ENCODE results near the gene GPR78.

GPR78 gene

GRCh38 chr4:8580321-8581093 lies at the start of gene GPR78:
TSS of gene GPR78 (plus strand) at chr4:8580392. CDS start at chr4:8580983, 591 bp downstream.
- peak; percentile 12 to 20 (median 19) for DNase-seq (ENCODE audit: low read depth in 3 of 3)

- DNase-seq (ENCODE audit: low read depth in 3 of 3), result no peak
Measured at GRCh38 chr4:8532245-8532781, 47.9 kb upstream of the GPR78 start.

GRCh38 chr4:8533274-8533865 lies 46.8 kb upstream of the GPR78 start:
- no peak for DNase-seq (ENCODE audit: low read depth in 3 of 3)

GRCh38 chr4:8534129-8534528 lies 46.1 kb upstream of the GPR78 start:
- no peak for DNase-seq (ENCODE audit: low read depth in 3 of 3)

GRCh38 chr4:8534611-8535010 lies 45.6 kb upstream of the GPR78 start:
- no peak for DNase-seq (ENCODE audit: low read depth in 3 of 3)

GRCh38 chr4:8536467-8536866 lies 43.7 kb upstream of the GPR78 start:
- no peak for DNase-seq (ENCODE audit: low read depth in 3 of 3)

GRCh38 chr4:8537041-8537461 lies 43.1 kb upstream of the GPR78 start:
- no peak for DNase-seq (ENCODE audit: low read depth in 3 of 3)

- no peak for DNase-seq (ENCODE audit: low read depth in 3 of 3)
Measured at GRCh38 chr4:8538076-8538702, 42.0 kb upstream of the GPR78 start.

- DNase-seq (ENCODE audit: low read depth in 3 of 3), result no peak
Measured at GRCh38 chr4:8538703-8539567, 41.3 kb upstream of the GPR78 start.

- DNase-seq (ENCODE audit: low read depth in 3 of 3), result no peak
Measured at GRCh38 chr4:8539661-8540060, 40.5 kb upstream of the GPR78 start.

GRCh38 chr4:8540072-8540471 lies 40.1 kb upstream of the GPR78 start:
- DNase-seq (ENCODE audit: low read depth in 3 of 3), result no peak

GRCh38 chr4:8540586-8540985 lies 39.6 kb upstream of the GPR78 start:
- no peak for DNase-seq (ENCODE audit: low read depth in 3 of 3)

- no peak for DNase-seq (ENCODE audit: low read depth in 3 of 3)
Measured at GRCh38 chr4:8540991-8541390, 39.2 kb upstream of the GPR78 start.

GRCh38 chr4:8541981-8542715 lies 38.0 kb upstream of the GPR78 start:
- DNase-seq (ENCODE audit: low read depth in 3 of 3), result no peak

GRCh38 chr4:8542776-8543525 lies 37.2 kb upstream of the GPR78 start:
- DNase-seq (ENCODE audit: low read depth in 3 of 3), result no peak

- DNase-seq (ENCODE audit: low read depth in 3 of 3), result no peak
Measured at GRCh38 chr4:8543623-8544022, 36.6 kb upstream of the GPR78 start.

GRCh38 chr4:8544282-8544681 lies 35.9 kb upstream of the GPR78 start:
- no peak for DNase-seq (ENCODE audit: low read depth in 3 of 3)

GRCh38 chr4:8544741-8545438 lies 35.3 kb upstream of the GPR78 start:
- no peak for DNase-seq (ENCODE audit: low read depth in 3 of 3)

GRCh38 chr4:8545439-8545765 lies 34.8 kb upstream of the GPR78 start:
- DNase-seq (ENCODE audit: low read depth in 3 of 3), result no peak

- no peak for DNase-seq (ENCODE audit: low read depth in 3 of 3)
Measured at GRCh38 chr4:8546766-8547107, 33.5 kb upstream of the GPR78 start.

Data from stimulated activated CD4-positive, alpha-beta T cell treated with anti-CD3 and anti-CD28 coated beads, TNF-alpha, amount 100 ng/mL, for 48 hours (primary cell).